Calu3 (cell line): ENCODE results near the gene STX1A. TPM values are rescaled to one million over a fixed set of nuclear protein-coding genes. Genes with fewer than 3 reads are reported as not detected.
A peak's percentile ranks its signal among the peaks of the same experiment; 100 is the strongest.

Experiments
- BruUV-seq: library from RNA; stranded (reverse); fragments of 400-500 nt; replicated peaks from 2 replicates; lab custom pipeline; 2021; lab: Mats Ljungman, UMichigan
- CTCF ChIA-PET: fragments of 300-600 bp; sonication (Branson Sonifier 250); formaldehyde crosslinking; loops from one replicate; lab custom pipeline; 2022; ENCODE audit warnings: antibody characterized with exemption; lab: Charles Lee
- DNase-seq: peaks from one replicate; pipeline ENCODE4 v3.0.0; 2022
- H3K27ac Mint-ChIP-seq: one replicate; pipeline ENCODE4 v1.8.0; 2022; ENCODE audit warnings: mixed read lengths; ENCODE audit not compliant: unreplicated experiment
- H3K27me3 Mint-ChIP-seq: one replicate; pipeline ENCODE4 v1.8.0; 2022; ENCODE audit warnings: mixed read lengths; ENCODE audit not compliant: unreplicated experiment
- H3K36me3 Mint-ChIP-seq: one replicate; pipeline ENCODE4 v1.8.0; 2022; ENCODE audit warnings: mild to moderate bottlenecking, moderate library complexity, mixed read lengths; ENCODE audit not compliant: insufficient read depth, unreplicated experiment
- H3K4me1 Mint-ChIP-seq: one replicate; pipeline ENCODE4 v1.8.0; 2022; ENCODE audit warnings: mild to moderate bottlenecking, low read depth, mixed read lengths; ENCODE audit not compliant: unreplicated experiment
- H3K4me3 Mint-ChIP-seq: one replicate; pipeline ENCODE4 v1.8.0; 2022; ENCODE audit warnings: mild to moderate bottlenecking, low read depth, moderate library complexity, mixed read lengths; ENCODE audit not compliant: unreplicated experiment
- H3K9me3 Mint-ChIP-seq: one replicate; pipeline ENCODE4 v1.8.0; 2022; ENCODE audit warnings: low read depth, mixed read lengths; ENCODE audit not compliant: unreplicated experiment
- CTCF ChIP-seq: fragments of 200-600 bp; IDR thresholded peaks from one replicate; pipeline ENCODE4 v1.8.0; 2022; ENCODE audit warnings: antibody characterized with exemption; ENCODE audit not compliant: unreplicated experiment
- intact Hi-C: fragments of 100-400 bp; cut with micrococcal nuclease; formaldehyde crosslinking; loops from one replicate; pipeline ENCODE4 v1.10.0; 2022; ENCODE audit not compliant: unreplicated experiment
- total RNA-seq: library from RNA; stranded (reverse); gene quantifications from 2 replicates; pipeline ENCODE4 v1.2.3, GENCODE V29; 2022

STX1A gene
- total RNA-seq, 1 experiment from 2014 or later, result 26.1 TPM

- Mint-ChIP-seq H3K4me1 (no peaks in the 10 kb centered on the region), H3K4me3 (no peak overlapping the region), H3K36me3 (peaks cover 43% of the 10 kb centered on the region), H3K27ac (no peak overlapping the region), H3K9me3 (no peaks in the 10 kb centered on the region), H3K27me3 (no peaks in the 10 kb centered on the region)
- intact Hi-C loops, result no loop called here
- no peak for TF ChIP-seq CTCF
- BruUV-seq, result no TSS peak
- CTCF ChIA-PET, result no interaction called here
- DNase-seq, result no peak
These were observed 31.2 kb downstream of the STX1A start for GRCh38 chr7:73688288-73688687.

GRCh38 chr7:73685311-73685710 is 34.2 kb downstream of the STX1A start:
- CTCF ChIA-PET, result no interaction called here
- Mint-ChIP-seq H3K4me3 (no peak overlapping the region), H3K36me3 (peaks cover 50% of the 10 kb centered on the region), H3K4me1 (peaks cover 10% of the 10 kb centered on the region), H3K27ac (no peak overlapping the region), H3K9me3 (no peaks in the 10 kb centered on the region), H3K27me3 (no peaks in the 10 kb centered on the region)
- intact Hi-C loops, result no loop called here
- BruUV-seq, result TSS peak; percentile 20
- no peak for DNase-seq
- TF ChIP-seq CTCF, result no peak

- TF ChIP-seq CTCF, result no peak
- H3K9me3 Mint-ChIP-seq, result no peaks in the 10 kb centered on the region
- CTCF ChIA-PET, result interaction anchor here (0.6 to 0.9 kb wide), 2 partner anchors 15 to 17 kb away, joined by 3 to 9 read pairs; no protein-coding TSS in a partner anchor
- no peak for DNase-seq
- peak overlapping the region; percentile 94 for H3K4me3 Mint-ChIP-seq
- intact Hi-C loops, result no loop called here
- no peaks in the 10 kb centered on the region for H3K27me3 Mint-ChIP-seq
- H3K36me3 Mint-ChIP-seq, result peaks cover 41% of the 10 kb centered on the region
- TSS peak; percentile 79 for BruUV-seq
- peaks cover 10% of the 10 kb centered on the region for H3K4me1 Mint-ChIP-seq
- H3K27ac Mint-ChIP-seq, result peak overlapping the region; percentile 89
These were observed 35.4 kb downstream of the STX1A start for GRCh38 chr7:73683788-73684693.

- no peaks in the 10 kb centered on the region for H3K27me3 Mint-ChIP-seq
- peaks cover 10% of the 10 kb centered on the region for H3K4me1 Mint-ChIP-seq
- H3K9me3 Mint-ChIP-seq, result no peaks in the 10 kb centered on the region
- peak within 1 kb of the TSS; percentile 94 for H3K4me3 Mint-ChIP-seq
- peak; percentile 88 for DNase-seq
- peaks cover 35% of the 10 kb centered on the region for H3K36me3 Mint-ChIP-seq
- intact Hi-C loops, result no loop called here
- CTCF ChIA-PET, result no interaction called here
- TF ChIP-seq CTCF, result no peak
- peak within 1 kb of the TSS; percentile 90 for H3K27ac Mint-ChIP-seq
- BruUV-seq, result TSS peak; percentile 50
These were observed 36.2 kb downstream of the STX1A start, which contains the start of the genes BUD23 and DNAJC30 for GRCh38 chr7:73683056-73683787. BUD23 (plus strand) TSS chr7:73683597; CDS start chr7:73683626, 29 bp downstream. DNAJC30 (minus strand) TSS chr7:73683453; CDS start chr7:73683423, 30 bp downstream.
